ENCODE results near the gene EXOC5.

The EXOC5 gene

DNA sequence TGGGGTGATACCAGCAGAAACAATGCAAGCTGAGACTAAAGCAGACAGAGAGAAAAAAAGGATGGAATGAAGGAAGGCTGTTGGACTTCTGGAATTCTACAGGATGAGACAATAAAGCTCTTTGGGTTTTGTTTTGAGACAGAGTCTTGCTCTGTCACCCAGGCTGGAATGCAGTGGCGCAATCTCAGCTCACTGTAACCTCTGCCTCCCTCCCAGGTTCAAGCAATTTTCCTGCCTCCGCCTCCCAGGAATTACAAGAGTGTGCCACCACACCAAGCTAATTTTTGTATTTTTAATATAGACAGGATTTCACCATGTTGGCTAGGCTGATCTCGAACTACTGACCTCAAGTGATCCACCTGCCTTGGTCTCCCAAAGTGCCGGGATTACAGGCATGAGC is 115.4 kb downstream of the EXOC5 start:
- DNase-seq: no peak

Data from NCI-H524 treated with DMSO at 0.1 percent for 48 hours (cell line).